SH-SY5Y (cell line): ENCODE data around the gene ROR2.

Source experiments
- GATA2 ChIP-seq: IDR thresholded peaks from 2 replicates; pipeline ENCODE4 v1.6.1; 2011; ENCODE audit warnings: mild to moderate bottlenecking, low read depth, low read length
- GATA3 ChIP-seq: IDR thresholded peaks from 2 replicates; pipeline ENCODE4 v1.6.1; 2011; ENCODE audit warnings: low read depth, mild to moderate bottlenecking, low read length, moderate library complexity

- TF ChIP-seq GATA2 (no peak), GATA3 (no peak)
Measured at GRCh38 chr9:91727316-91727861, 222.6 kb downstream of the ROR2 start.
